SIG-M5 (cell line): Measurements from ENCODE around the gene MRRF.

ENCODE experiments used
- DNase-seq: peaks from one replicate; lab custom pipeline; 2025; lab: John Stamatoyannopoulos, UW

Gene MRRF

DNA sequence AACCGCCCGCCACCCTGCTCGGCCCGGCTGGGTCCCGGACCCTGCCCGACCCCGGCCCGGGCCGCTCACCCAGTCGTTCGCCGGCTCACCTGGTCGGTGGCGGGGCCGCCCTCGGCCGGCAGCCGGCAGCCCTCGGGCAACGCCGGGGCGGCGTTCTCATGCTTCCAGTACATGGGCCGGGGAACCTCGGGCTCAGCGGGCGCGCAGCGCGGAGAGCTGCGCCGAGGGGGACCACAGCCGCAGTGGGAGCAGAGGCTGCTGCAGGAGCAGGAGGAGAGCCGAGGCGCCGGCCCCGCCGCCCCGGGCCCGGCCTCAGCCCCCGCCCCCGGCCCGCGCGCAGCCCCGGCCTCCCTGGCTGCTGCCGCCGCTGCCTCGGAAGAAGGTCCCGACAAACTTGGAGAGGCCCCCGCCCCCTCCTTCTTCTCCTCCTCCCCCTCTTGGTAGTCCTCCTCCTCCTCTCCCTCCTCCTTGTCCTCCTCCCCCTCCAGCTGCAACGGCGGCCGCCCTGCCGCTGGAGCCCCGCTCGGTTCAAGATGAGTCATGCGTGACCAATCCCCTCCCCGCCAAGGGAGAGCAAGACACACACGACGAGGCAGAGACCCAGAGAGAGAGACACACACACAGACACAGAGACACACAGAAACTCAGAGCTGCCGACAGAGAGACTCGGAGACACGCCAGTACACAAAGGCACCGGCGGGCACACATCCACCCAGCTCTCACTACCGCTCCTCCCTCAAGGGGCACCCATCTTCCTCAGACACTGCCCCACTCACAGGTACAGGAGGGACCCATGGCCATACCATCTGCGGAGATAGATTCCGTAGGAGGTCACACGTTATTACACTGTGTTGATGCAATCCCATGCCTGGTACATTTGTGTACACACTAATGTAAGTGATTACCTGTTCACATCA is 35.9 kb upstream of the MRRF start, which contains the start of gene LHX6:
Gene LHX6, minus strand, starts transcription at position 390 of the 917 bp plus-strand sequence. Its CDS starts 217 bp downstream, at position 173.
- DNase-seq, result no peak

DNA sequence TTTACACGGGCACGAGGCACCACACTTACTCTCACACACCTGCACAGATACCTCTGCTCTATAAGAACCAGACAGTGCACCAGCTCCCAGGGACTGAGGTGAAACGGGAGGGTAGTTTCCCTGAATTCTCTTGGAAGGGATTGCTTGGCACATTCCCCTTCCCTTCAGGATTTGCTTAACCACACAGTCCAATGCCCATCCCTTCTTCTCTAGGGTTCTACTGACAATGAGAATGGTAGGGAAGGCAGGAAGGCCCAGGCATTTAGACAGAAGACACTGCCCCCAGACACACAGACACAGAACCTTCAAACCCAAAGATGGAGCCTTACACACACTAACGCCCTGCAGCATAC is 35.2 kb upstream of the MRRF start:
- no peak for DNase-seq

DNA sequence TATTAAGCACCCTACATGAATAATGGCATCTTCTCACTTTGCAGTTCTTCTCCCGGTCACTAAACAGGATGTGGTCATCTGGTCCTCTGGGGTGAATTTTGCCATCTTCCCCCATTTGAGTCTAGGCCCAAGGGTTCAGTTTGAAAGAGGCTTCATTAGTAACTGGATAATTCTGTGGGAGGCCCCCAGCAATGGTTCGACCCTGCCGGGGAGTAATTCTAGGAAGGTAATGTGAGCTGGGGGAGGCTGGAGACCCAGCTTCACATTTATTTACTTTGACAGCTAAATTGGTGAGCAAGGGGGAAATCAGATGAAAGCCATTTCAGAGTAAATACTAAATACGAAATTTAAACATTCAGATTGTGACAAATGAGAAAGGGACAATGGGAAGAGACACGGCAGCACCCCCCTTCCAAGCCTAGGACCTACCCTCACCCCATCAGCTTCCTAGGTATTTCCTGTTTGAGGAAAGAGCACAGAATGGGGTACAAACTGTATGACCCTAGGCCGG is 31.8 kb upstream of the MRRF start:
- no peak for DNase-seq

DNA sequence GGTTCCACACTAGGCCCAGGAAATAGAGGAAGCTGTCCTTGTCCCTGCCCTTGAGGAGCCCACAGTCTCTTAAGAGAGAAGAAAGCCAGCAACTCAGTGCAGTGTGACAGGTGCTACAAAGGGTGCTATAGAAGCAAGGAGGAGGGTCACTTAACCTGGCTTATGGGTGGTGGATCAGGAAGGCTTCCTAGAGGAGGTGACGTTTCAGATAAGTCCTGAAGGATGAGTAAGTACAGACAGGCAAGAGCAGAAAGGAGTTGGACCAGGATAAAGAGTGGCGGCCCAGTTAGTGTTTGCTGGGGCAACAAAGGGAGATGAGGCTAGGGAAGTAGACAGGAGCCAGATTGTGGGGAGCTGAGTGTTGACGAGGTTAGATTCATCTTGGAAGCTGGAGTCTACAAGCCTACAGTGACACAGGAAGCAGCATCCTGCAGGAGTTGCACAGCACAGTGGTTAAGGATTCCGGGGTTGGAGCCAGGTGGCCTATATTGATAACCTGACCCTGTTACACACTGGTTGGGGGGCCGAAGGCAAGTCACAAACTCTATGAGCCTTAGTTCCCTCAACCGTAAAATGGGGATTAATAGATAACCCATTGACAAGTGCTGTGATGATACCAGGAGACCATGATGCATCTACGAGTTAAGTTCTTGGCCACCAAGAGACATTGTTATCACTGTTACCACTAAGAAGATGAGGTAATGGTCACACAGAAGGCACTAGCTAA is 30.5 kb upstream of the MRRF start:
- DNase-seq, result no peak

DNA sequence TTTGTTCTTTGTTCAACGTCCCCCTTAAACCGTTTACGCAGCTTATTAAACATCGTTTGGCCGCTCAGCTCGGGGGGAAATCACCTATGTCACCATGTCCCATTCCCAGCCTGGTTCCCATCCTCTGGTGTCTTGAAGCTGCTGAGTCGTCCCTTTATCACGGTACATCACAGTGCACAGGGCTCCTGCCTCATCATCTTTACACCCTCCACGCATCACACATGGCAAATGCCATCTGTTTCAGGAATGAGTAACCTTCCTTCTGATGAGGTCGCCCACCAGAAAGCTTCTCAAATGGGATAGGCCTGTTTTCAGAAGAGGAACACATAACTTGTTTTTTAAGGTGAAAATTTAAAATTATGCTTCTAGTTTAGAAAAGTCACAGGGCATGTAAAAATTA is 28.0 kb upstream of the MRRF start:
- DNase-seq, result no peak

DNA sequence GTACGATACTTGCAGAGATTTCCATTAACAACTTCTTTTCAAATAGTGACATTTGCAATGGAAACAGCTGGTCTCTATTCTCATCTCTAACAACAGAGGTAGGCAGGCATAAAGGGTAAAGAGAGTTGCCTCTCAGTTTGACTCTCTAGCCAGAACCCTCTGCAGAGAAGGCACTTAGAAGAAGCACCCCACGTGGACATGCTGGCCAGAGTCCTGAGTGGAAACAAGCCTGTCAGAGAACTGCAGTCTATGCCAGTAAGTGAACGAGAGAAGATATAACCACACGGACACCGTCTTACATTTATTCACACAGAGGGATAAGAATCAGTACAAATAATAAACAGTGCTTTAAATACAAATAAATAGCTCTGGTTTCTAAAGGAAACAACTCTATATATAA is 25.0 kb upstream of the MRRF start:
- no peak for DNase-seq

DNA sequence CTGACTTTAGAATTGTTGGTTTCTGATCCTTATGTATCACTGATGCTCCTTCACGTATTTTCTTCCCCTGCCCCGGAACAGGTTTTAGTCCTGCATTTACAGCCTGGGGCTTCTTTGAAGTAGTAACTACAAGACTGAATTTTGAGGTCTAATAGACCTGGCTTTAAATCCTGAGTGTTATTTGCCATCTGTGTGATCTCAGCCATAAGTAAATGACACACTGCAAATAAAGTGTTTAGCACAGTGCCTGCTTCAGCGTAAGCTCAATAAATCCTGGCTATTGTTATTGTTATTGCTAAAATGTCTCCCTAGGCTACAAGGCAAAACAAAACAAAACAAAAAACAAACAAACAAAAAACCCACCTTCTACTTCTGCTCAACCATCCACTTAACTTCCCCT is 20.3 kb upstream of the MRRF start:
- no peak for DNase-seq

DNA sequence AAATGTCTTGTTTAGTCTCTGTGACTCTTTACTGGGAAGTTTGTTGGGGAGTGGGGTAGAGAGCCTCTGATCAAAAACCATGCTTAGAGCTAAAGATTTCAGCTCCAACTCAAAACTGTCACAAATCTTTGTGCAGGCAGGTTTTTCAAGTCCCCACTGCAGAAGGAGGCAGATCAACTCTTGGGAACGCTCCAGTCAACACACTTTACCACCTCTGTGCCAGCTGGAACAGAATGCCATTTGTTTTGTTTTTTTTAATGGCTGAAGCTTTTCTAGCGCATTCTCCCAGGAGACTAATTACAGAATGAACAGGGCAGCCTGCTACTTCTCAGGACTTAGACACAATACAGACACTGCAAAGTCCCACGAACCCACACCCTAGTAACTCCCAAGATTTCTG is 18.0 kb upstream of the MRRF start:
- DNase-seq, result no peak

DNA sequence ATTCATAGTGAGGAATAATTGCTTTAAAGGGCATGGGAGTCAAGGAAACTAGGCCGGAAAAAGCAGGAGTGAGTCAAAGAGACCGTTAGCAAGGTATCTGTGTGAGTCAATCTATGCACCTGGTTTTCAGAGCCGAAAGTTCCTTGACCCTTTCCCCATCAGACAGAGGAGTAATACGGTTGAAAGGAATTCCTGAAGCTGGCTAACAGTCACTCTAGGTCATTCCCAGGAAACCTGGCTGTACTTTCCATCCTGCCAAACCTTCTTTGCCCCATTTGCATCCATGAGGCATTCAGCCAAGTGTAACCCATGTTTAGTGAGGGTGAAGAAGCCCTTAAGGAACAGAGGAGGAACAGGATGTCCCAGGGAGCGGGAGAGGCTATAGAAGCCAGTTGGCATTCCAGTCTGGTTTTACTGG is 16.2 kb upstream of the MRRF start:
- DNase-seq, result no peak

DNA sequence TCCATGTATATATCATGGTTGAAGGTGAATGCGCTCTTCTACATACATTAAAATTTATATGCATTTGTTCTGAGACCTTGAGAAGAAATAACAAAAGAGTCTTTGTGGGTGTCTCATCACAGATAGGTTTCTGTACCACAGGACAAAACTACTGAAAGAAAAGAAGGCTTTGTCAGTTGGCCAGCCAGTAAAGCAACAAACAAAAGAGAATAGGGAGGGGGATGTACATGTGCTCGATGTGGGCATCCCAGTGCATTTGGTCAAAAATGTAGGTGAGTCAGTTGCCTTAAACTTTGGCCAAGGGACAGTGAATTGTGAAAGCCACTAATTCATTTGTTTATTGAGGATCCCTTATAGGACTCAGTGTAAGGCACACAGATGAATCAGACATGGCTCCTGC is 13.3 kb upstream of the MRRF start:
- no peak for DNase-seq

DNA sequence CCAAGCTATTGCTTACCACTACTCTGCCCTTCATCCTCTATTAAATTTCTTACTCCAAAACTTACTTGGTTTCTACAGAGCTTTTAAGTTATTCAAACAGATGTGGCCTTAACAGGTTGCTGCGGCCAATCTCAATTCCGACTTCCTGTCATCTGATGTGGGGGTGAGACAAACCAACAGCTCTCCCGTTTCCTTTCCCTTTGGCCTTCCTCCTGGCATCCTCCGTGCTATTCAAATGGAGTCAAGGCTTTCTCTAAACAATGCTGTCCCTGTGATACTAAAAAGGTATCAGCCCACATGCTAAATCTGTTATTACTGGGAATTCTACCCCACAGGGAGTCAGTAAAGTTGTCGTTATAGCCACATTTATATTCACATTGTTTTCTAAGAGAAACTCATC is 11.9 kb upstream of the MRRF start:
- DNase-seq, result no peak

DNA sequence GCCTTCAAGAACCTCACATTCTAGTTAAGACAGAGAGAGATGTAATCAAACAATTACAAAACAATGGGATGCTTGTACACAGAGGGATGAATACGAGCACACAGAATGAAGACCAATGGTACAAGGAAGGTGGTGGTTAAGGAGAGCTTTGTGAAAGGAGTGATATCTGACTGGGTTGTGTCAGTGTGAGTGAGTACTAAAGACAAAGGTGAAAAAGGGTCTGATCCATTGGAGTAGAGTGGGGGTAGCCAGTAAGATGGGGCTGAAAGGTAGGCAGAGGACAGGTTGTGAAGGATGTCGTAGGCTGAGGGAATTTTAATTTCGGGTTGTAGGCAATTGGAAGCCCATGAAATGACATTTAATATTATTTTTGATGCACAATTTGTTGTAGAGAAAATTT is 9.9 kb upstream of the MRRF start:
- DNase-seq, result no peak

DNA sequence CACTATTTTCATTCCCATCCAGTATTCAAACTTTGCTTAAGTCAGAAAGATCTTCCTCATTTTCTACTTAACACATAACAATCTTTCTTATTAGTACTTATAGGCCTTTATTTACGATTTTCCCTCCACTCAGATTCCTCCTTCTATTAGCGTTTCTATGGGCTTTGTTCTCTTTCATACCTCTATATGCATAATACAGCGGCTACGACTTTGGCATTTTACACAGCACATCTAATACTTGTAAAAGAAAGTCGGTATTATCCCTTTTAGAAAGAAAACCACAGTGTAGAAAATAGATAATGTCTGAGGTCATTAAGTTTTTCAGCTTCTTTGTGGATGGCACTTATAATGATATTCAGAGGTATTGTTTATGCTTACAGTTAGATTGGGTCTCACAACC is 8.5 kb upstream of the MRRF start:
- no peak for DNase-seq

DNA sequence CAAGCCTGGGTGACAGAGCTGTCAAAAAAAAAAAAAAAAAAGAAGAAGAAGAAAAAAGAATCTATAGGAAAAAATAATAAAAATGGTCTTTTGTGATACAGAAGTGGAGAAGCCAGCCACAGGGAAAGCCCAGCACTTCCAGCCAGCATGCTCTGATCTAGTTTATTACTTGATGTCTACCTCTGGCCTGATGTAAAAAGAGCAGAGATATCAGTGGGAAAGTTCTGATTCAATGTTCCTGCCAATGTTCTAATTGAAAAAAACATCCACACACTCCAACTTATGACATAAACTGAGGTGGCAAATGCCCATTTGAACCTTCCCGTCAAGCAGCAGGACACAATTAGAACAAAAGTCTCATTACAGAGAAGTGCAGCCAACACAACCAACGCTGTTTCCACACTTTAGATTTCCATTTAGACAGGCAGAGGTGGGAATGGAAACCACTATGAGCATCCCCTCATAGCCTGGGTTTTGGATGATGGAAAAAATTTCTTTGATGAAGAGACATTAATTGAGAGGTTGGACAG is 5.7 kb upstream of the MRRF start:
- no peak for DNase-seq

DNA sequence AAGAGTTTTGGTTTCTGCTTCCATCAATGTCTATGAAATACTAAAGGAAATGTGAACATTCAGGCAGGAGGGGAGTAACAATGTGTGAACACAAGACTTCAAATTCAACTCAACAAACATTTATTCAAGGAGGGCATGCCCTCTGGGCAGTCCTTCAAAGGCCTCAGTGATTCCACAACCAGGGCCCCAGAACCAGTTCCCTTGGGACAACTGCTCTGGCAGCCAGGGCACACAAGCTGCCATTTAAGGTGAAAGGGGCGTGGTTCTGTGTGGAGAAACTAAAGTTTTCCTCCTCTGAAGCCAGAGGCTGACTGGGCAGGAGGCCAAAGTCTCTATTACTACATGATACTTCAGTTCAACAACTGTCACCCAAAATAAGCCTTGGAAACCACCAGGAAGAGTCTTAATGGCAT is 3.2 kb upstream of the MRRF start:
- no peak for DNase-seq

DNA sequence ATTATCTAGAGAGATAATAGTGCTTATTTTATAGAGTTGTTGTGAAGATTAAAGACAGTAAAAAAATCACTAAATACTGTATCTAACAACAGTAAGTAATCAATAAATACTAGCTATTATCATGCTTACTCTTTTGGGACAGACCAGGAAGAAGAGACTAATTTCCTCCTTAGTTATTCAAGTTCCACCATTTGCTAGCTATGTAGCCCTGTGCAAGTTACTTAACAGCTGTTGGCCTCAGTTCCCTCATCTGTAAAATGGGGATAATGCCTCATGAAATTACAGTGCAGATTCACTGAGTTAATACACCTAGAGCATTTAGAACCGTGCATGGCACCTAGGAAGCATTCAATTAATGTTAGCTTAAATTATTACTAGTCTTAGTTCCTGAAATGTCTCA is 2.6 kb upstream of the MRRF start:
- DNase-seq, result no peak

DNA sequence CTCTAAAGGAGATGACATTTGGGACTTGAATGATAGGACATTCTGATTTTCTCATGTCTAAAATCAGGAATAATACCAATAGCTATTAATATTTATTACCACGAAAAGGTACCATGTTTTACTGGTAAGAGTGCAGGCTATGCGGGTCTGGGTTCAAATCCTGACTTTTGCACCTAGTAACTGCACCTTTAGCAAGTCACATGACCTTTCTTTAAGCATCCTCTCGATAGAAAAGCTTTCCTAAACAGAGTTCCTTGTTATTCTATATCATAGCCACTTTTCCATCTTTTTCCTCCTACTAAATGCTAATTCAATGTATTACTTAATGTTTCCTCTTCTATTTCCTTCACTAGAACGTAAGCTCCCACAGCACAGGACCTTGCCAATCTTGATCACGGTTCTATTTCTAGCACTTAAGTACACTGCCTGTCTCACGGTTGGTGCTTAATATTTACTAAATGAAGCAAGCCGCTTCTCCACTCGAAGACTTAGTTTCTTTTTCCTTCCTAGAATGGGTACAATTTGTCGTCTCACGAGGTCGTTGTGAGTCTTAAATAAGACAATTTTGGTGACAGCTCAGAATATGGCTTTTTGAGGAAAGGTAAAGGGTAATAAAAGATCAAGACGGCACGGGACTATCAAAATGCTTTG is 858 bp upstream of the MRRF start:
- no peak for DNase-seq

DNA sequence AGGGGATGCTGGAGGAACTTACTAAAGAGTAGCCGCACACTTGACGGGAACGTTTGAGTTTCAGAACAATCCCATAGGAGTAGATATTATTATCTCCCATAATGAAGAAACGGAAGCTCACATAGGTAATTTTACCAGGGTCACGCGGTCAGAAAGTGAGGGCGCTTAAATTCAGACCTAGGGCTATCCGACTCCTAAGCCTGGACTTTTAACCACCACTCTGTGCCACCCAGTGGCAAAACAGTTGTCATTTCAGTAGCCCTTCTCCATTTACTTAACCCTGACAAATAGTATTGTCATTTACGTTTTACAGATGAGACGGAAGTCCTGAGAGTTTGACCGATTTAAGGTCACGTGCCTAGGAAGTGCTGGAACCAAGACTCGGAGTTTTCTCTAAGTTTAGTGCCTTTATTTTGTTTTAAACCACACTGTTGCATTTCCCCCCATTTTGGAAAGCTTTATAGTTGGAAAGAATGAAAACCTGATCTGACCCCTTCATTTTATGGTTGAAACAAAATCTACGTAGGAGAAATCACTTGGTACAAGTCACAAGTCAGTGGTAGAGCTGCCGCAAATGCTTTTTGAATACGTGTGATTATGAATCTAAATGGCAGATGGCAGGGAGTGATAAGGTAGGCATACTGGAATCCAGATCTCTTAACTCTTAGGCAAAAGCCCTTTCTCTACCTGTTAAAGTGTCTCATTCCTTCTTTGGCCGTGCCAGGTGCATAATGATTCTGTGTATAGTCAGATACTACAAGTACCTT is 650 bp downstream of the MRRF start:
- no peak for DNase-seq

DNA sequence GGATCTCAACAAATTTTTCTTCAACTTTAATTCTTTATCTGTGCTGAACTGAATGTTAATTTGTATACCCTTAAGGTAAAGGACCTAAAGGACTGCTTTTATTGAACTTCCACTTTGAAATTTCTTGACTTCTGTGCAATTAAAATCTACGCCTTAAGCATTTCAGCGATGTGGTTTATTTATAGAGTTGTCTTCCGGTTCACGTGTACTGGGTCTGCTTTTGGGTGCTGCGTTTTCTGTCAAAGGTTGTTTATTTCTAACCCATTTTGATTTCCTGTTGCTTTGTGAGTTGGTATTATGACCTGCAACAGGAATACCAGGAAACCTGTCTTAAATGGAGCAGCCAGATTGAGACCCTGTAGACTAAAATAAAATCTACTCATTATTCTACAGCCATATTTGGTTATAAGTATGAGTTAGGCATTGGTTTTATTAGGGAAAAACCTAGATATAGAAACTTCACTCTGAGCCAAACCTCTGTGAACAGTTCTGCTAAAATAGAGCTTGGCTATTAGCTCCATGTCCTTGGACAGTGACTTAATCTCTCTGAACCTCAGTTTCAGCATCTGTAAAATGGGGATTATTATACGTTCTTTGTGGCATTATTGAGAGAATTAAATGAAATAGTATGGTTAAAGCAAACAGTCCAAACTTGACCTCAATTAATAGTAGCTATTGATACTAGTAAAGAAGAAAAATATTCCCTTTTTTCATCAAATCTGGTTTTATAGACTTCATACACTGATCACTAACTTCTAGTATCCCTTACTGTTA is 3.5 kb downstream of the MRRF start:
- DNase-seq, result no peak

DNA sequence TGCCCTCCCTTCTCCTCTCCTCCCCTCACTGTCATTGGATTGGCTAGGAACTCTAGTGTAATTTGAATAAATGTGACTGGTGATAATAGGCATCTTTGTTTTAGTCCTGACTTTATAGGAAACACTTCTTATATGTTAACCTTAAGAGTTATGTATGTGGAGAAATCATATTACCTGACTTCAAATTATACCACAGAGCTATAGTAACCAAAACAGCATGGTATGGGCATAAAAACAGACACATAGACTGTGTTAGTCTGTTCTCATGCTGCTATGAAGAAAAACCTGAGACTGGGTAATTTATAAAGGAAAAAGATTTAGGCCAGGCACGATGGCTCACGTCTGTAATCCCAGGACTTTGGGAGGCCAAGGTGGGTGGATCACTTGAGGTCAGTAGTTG is 9.4 kb downstream of the MRRF start:
- DNase-seq, result no peak

DNA sequence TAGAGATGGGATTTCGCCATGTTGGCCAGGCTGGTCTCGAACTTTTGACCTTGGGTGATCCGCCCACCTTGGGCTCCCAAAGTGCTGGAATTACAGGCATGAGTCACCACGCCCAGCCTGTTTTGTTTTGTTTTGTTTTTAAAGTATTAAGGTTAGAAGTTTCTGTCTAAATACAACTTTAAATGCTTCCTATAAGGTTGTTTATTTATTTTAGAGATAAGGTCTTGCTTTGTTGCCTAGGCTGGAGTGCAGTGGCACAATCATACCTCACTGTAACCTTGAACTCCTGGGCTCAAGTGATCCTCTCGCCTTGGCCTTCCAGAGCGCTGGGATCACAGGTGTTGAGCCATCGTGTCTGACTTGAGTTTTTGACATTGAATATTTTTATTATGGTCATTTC is 11.4 kb downstream of the MRRF start:
- DNase-seq, result no peak
